Measurements from ENCODE around the gene TRPM1. TPM values are rescaled to one million over a fixed set of nuclear protein-coding genes. Genes with fewer than 3 reads are reported as not detected.

The TRPM1 gene
- total RNA-seq, 6 experiments from 2014 or later = not detected

- TF ChIP-seq CTCF (IDR thresholded peaks at IDR 0.05) (no peak), POLR2A (IDR thresholded peaks at IDR 0.05) (no peak)
- Histone ChIP-seq H3K4me3 (no peak overlapping the region), H3K36me3 (peaks cover 0 to 99% (median 55%) of the 10 kb centered on the region in 4 donors), H3K27me3 (no peaks in the 10 kb centered on the region), H3K9me3 (peaks cover 0 to 5% (median 0%) of the 10 kb centered on the region in 4 donors), H3K27ac (no peak overlapping the region), H3K4me1 (peaks cover 0 to 8% (median 0%) of the 10 kb centered on the region in 4 donors)
- no peak for DNase-seq
- intact Hi-C loops (cut with DNase I) = no loop called here
- 90% methylated on average over 7 of the region's 7 CpGs for WGBS (ENCODE audit: insufficient coverage, low coverage, low lambda C conversion rate, missing lambda C conversion rate)
- ATAC-seq = no peak
Observed at GRCh38 chr15:30953183-30953582, 148.3 kb downstream of the TRPM1 start.

MicroRNAs within 50 kb of the gene (microRNA counts, 767-probe panel; counts per million panel counts)
- microRNA hsa-miR-211-5p = 237 counts per million

Small RNA genes within 50 kb of the gene (microRNA-seq; reads per million reads assigned to microRNA genes)
- 0.64 to 2.6 reads per million in 2 donors for gene MIR211

Small RNA genes within 50 kb of the gene (small RNA-seq; reads per million reads assigned to genes)
- gene MIR211 (0 reads per million in 2 experiments), gene RNU6-466P (0 reads per million in 2 experiments)

Other genes with a start within 250 kb of the TRPM1 start
- 10 to 100 TPM in 4 of 6 experiments, 1 to 10 TPM in 2; 7.6 to 16.3 (median 13.3) TPM for gene FAN1, start 197.8 kb downstream of the TRPM1 start, total RNA-seq
- gene MTMR10, start 110.1 kb downstream of the TRPM1 start, total RNA-seq = 10 to 100 TPM; 16.2 to 29.1 (median 22.3) TPM
- 10 to 100 TPM; 22.7 to 66.2 (median 28.5) TPM for gene KLF13, start 225.1 kb upstream of the TRPM1 start, total RNA-seq